Activated T-cell treated with anti-CD3 and anti-CD28 coated beads, Interleukin-2, amount 50 U/mL, for 24 hours (primary cell): Measurements from ENCODE around the gene RALB.
"Not testable (repeated sequence)": the region's sequence is repeated elsewhere in the genome, so short reads cannot be mapped to it uniquely, and the experiment has no call there.

Source experiments
- DNase-seq: peaks from one replicate; pipeline ENCODE4 v3.0.0-alpha.2; 2020
- H3K27ac Mint-ChIP-seq: 2 replicates; pipeline ENCODE4 v1.8.0; 2020; ENCODE audit warnings: mild to moderate bottlenecking, mixed read lengths
- H3K27me3 Mint-ChIP-seq: 2 replicates; pipeline ENCODE4 v1.8.0; 2020; ENCODE audit warnings: mixed read lengths
- H3K36me3 Mint-ChIP-seq: 2 replicates; pipeline ENCODE4 v1.8.0; 2020; ENCODE audit warnings: low read depth, mixed read lengths
- H3K4me1 Mint-ChIP-seq: 2 replicates; pipeline ENCODE4 v1.8.0; 2020; ENCODE audit warnings: low read depth, mixed read lengths
- H3K4me3 Mint-ChIP-seq: 2 replicates; pipeline ENCODE4 v1.8.0; 2020; ENCODE audit warnings: mild to moderate bottlenecking, moderate library complexity, mixed read lengths
- H3K9me3 Mint-ChIP-seq: 2 replicates; pipeline ENCODE4 v1.8.0; 2020; ENCODE audit warnings: mixed read lengths

The RALB gene

DNA sequence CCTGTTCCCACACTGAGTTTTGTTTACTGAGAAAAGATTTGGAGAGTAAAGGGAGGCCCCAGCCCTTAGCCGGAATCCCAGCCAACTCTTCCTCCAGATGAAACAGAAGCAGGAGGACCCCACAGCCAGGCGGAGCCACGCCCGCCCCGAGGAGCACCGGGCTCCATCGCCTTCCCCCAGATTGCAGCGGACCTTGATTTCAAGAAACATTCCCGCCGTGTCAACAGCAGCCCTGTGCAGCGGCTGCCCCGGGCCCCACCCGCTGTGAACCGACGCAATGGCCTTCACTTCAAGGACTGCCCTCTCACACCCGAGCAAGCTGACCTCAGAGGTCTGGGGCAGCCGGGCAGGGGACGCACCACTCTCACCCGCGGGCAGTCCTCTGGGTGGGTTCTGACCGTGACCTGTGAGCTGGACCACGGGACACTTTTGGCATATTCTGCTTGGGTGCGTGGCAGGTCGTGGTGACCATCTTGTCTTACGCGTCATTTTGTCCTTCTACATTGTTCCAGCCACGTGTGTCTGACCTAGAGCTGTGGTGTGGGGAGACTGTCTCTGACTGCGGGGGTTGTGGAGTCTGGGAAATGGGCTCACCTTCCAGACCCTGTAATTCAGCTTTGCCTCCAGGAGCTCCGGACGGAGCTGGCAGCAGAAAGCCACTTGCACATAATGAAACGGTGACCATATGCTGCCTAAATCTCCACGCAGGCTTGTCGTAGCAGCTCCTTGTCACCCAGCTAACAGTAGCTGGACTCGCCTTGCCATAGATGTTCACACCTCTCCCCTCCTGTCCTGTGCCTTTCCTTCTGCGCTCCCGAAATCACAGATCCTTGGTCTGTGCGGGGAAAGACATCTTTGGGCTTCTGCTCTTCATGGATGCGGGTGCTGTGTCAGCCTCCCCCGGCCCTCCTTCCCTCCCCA lies 61.3 kb downstream of the RALB start:
- no peak for DNase-seq
- H3K4me1 Mint-ChIP-seq, result peaks cover 32% of the 10 kb centered on the region
- no peaks in the 10 kb centered on the region for H3K27me3 Mint-ChIP-seq
- H3K4me3 Mint-ChIP-seq, result peak overlapping the region; percentile 74
- H3K36me3 Mint-ChIP-seq, result no peaks in the 10 kb centered on the region
- H3K27ac Mint-ChIP-seq, result peak overlapping the region; percentile 18
- no peaks in the 10 kb centered on the region for H3K9me3 Mint-ChIP-seq

DNA sequence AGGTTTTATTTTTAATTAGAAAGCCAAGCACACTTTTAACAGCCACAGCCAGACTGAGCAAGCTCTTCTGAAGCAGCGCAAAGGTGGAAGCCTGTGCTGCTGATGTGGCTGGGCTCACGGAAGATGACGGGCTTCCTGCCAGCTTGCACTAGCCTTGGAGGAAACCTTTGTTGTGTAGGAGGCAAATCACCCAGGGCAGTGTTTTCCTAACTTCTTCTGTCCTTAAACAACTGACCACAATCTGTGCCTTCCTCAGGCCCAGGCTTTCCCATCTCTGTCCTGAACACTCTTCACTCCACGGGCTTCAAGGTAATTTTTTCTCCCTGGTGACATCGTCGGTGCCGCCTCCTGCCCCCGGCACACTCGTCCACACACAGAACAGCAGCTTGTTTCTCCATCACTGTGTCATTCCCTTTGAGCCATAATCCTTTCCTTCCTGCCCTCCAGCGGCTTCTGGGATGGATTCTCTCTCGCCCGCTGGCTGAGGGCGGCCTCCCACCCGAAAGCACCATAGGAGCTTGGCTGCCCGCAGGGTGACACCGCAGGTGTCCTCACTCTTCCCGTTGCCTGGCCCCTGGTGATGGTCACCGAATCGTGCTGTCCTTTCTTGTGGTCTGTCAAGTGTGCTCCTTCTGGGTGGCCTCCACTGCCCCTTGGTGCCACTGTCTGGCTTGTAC lies 62.2 kb downstream of the RALB start:
- no peak for DNase-seq
- Mint-ChIP-seq H3K36me3 (no peaks in the 10 kb centered on the region), H3K27me3 (no peaks in the 10 kb centered on the region), H3K4me3 (no peak overlapping the region), H3K9me3 (no peaks in the 10 kb centered on the region), H3K4me1 (peaks cover 32% of the 10 kb centered on the region), H3K27ac (peak overlapping the region; percentile 18)

DNA sequence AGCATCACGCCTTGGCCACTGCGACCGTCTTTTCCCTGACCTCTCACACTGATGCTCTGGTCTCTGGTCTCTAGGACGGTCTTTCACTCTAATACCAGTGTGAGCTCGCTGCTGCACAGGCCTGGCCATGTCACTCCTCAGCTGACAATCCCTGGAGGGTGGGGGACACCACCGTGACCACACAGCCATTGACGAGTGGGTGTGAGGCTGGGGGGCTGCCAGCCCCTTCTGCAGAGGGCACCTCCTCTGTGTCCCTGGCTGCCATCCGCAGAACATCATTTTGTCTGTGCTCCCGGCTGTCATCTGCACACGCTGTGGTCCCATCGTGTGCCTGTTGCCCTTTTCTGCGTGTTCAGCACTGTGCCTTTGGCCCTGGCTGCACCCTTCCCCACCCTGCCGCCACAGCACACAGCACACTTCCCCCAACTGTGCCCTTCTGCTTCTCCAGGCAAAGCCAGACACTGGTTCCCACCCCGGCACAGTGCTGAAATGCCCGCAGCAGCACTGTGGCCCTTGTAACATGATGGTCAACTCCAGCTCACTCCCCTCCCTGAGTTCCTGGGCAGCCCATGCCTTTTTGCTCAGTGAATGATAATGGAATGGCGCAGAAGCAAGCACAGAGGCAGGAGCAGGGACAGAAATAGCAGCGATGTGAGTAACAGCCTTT lies 62.8 kb downstream of the RALB start:
- no peak for DNase-seq
- H3K4me1 Mint-ChIP-seq, result peaks cover 28% of the 10 kb centered on the region
- no peaks in the 10 kb centered on the region for H3K27me3 Mint-ChIP-seq
- no peaks in the 10 kb centered on the region for H3K36me3 Mint-ChIP-seq
- H3K4me3 Mint-ChIP-seq, result no peak overlapping the region
- H3K27ac Mint-ChIP-seq, result no peak overlapping the region
- no peaks in the 10 kb centered on the region for H3K9me3 Mint-ChIP-seq

DNA sequence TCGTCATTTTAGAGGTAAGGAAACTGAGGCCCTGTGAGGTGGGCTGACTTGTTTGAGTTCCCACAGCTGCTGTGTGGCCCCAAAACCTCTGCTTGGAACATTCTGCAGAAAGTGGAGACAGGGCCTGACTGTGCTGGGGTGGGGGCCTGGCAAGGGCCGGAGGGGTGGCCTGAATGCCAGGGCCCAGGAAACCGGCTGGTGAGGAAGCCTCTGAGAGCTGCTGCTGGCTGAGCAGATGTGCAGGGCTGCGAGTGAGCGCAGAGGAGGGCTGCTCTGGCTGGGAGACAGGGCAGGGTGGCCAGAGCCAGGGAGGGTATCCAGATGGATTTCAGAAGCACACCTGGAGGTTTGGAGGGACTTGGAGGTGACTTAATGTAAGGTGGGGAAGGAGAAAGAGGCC lies 63.4 kb downstream of the RALB start:
- no peaks in the 10 kb centered on the region for H3K36me3 Mint-ChIP-seq
- H3K27ac Mint-ChIP-seq, result no peak overlapping the region
- no peak for DNase-seq
- no peaks in the 10 kb centered on the region for H3K27me3 Mint-ChIP-seq
- H3K4me3 Mint-ChIP-seq, result no peak overlapping the region
- H3K9me3 Mint-ChIP-seq, result no peaks in the 10 kb centered on the region
- H3K4me1 Mint-ChIP-seq, result peaks cover 28% of the 10 kb centered on the region

DNA sequence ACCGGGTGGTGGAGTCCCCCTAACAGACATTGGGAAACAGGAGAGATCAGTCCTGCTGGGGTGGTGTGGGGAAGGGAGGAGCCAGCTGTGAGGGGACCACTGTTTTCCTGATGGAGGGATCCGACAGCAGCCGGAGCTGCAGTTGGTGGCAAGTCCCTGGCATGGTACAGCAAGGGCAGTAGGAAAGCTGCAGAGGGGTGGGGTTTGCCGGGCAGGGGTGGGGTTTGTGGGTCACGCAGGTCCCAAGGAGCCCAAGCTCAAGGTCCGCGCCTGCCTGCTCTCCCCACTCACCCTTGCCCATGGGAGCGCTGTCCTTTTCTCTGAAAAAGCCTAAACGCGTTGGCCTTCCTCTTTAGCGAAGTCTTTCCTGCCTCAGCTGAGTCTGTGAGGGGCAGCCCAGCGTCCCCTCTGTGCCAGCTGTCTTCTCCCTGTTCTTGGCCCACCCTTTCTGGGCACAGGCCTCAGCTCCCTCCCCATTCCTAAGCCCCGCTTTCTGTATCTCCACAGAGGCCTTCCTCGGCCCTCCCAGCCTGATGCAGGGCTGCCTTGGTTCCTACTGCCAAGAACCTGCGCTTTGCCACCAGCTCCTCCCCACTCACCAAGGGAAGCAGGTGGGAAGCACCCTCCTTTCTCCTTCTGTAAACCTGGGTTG lies 64.0 kb downstream of the RALB start:
- H3K4me3 Mint-ChIP-seq, result no peak overlapping the region
- H3K27me3 Mint-ChIP-seq, result no peaks in the 10 kb centered on the region
- H3K4me1 Mint-ChIP-seq, result peaks cover 28% of the 10 kb centered on the region
- no peaks in the 10 kb centered on the region for H3K36me3 Mint-ChIP-seq
- no peak overlapping the region for H3K27ac Mint-ChIP-seq
- DNase-seq, result no peak
- no peaks in the 10 kb centered on the region for H3K9me3 Mint-ChIP-seq

DNA sequence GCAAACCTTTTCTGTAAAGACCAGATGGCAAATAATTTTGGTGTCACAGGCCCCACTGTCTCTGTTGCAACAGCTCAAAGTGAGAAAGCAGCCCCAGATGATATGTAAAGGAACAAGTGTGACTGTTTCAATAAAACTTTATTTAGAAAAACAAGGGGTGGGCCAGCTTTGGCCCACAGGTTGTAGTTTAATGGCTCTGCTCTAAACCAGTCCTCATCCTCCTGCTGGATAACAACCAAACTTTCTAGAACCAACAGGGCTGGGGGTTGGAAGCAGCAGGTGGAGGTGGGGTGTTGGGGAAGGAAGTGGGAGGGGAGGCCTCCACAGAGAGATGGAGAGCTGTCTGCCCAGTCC lies 64.5 kb downstream of the RALB start:
- DNase-seq, result no peak
- H3K4me1 Mint-ChIP-seq, result peaks cover 30% of the 10 kb centered on the region
- H3K27me3 Mint-ChIP-seq, result no peaks in the 10 kb centered on the region
- H3K4me3 Mint-ChIP-seq, result no peak overlapping the region
- H3K27ac Mint-ChIP-seq, result no peak overlapping the region
- no peaks in the 10 kb centered on the region for H3K9me3 Mint-ChIP-seq
- no peaks in the 10 kb centered on the region for H3K36me3 Mint-ChIP-seq

DNA sequence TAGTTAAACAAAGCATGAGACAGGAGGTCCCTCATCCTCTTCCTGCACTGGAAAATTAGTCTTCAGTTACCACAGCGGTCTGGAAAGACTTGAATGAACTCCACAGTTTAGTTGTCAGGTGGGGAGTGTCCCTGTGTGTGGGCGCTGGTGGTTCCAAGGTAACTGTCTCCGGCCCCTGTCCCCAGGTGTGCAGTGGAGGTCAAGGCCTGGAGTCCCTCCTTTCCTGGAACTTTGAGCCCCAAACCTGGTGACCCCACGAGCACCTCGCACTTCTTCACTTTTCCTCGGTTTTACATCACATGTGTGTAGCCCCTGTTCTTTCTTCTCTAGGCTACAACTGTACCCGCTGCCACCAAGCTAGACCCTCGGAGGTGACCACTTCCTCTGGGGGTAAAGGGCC lies 65.3 kb downstream of the RALB start:
- Mint-ChIP-seq H3K9me3 (no peaks in the 10 kb centered on the region), H3K4me3 (no peak overlapping the region), H3K4me1 (peaks cover 25% of the 10 kb centered on the region), H3K27ac (no peak overlapping the region), H3K36me3 (no peaks in the 10 kb centered on the region), H3K27me3 (no peaks in the 10 kb centered on the region)
- DNase-seq, result no peak

DNA sequence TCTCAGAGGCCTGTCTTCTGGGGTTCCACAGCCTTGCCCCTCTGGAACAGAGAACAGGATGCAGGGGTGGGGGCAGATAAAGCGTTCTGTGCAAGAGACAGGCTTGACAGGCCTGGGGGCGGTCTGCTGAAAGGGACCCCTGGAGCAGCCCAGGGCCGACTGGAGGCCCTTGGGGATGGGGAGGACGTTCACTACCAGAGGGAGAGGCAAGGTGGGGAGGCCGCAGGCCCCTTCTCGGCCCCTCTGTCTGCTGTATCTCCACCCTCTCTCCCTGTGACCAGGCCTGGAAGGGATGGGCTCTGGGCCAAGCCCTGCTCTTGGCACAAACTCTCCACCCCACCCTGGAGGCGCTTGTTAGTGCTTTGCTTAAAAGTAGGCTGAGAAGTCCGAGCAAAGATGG lies 66.0 kb downstream of the RALB start:
- Mint-ChIP-seq H3K36me3 (no peaks in the 10 kb centered on the region), H3K9me3 (no peaks in the 10 kb centered on the region), H3K4me1 (peaks cover 18% of the 10 kb centered on the region), H3K27ac (no peak overlapping the region), H3K27me3 (no peaks in the 10 kb centered on the region), H3K4me3 (no peak overlapping the region)
- no peak for DNase-seq

DNA sequence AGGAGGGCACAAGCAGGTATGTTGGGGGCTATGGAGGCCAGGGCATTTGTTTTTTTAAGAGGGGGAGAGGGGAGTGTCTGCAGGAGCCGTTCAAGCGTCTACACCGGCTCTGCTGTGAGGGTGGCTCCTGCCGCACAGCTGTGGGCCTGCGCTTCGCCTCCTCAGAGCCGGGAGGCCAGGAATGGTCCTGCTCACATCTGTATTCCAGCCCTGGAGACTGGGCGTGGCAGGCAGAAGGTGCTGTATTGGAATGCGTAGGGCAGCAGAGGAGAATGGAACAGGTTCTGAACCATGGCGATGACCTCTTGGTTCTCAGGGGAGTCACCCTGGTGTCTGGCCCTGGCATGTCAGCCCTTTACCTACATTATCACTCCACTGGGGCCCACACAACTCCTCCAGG lies 66.5 kb downstream of the RALB start:
- DNase-seq, result no peak

DNA sequence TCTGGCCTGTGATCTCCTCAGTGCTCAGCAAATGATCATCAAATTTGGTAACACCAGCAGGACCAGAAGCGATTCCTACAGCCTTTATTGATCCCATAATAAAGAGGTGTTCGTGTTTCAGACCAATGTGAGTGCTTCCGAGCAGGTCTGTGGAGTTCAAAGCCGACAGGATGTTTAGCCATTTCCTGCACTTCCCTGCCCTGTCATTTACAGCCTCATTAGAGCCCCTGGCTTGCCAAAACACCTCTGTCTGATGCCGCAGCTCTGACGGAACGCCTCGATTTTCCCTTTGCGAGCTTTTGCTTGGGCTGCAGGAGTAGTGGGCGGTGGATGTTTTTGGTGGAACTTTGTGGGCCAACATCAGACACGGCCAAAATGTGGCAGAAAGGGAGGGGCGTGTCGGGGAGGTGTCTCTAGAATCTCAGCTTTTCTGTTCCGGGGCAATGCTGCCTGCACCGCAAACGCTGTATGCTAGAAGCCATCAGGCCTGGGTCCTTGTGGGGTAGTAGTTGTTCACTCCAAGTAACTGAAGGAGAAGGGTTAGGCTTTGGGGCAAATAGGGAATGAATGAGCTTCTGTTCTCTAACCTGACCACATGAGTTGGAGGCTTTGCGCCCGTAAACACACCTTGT lies 67.2 kb downstream of the RALB start:
- Mint-ChIP-seq H3K27me3 (no peaks in the 10 kb centered on the region), H3K9me3 (no peaks in the 10 kb centered on the region), H3K36me3 (no peaks in the 10 kb centered on the region), H3K4me3 (no peak overlapping the region), H3K4me1 (peaks cover 6% of the 10 kb centered on the region), H3K27ac (no peak overlapping the region)
- DNase-seq, result no peak

More for the DNA sequence above, 66.5 kb downstream of the RALB start:
- no peak overlapping the region for H3K4me3 Mint-ChIP-seq
- no peak overlapping the region for H3K27ac Mint-ChIP-seq
- peaks cover 13% of the 10 kb centered on the region for H3K4me1 Mint-ChIP-seq
- no peaks in the 10 kb centered on the region for H3K27me3 Mint-ChIP-seq
- H3K36me3 Mint-ChIP-seq, result no peaks in the 10 kb centered on the region
- no peaks in the 10 kb centered on the region for H3K9me3 Mint-ChIP-seq

DNA sequence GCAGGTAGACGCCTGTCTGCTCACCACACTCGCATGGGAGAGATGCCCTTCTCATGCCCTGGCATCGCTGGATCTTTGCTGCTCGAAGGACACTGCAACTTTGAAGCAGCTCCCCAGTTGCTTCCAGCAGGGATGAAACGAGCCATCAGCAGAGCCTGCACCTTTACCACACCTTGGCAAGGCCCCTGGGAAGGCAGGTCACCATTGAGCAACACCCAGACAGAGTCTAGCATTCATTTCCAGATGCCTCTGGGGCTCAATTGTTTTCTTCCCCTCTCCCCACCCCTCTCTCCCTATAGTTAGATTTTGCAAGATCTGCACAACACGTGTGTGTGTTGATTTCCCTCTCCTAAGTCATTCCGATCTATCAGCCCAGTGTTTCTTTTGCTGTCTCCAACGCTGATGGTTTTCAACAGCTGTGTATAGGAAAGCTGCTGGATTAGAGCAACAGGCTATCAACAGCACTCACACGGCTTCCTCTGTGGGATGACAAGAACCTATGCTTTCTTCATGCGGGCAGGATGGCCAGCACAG lies 67.7 kb downstream of the RALB start:
- no peaks in the 10 kb centered on the region for H3K36me3 Mint-ChIP-seq
- no peak overlapping the region for H3K4me3 Mint-ChIP-seq
- no peaks in the 10 kb centered on the region for H3K9me3 Mint-ChIP-seq
- no peak overlapping the region for H3K27ac Mint-ChIP-seq
- peaks cover 2% of the 10 kb centered on the region for H3K4me1 Mint-ChIP-seq
- no peak for DNase-seq
- no peaks in the 10 kb centered on the region for H3K27me3 Mint-ChIP-seq

DNA sequence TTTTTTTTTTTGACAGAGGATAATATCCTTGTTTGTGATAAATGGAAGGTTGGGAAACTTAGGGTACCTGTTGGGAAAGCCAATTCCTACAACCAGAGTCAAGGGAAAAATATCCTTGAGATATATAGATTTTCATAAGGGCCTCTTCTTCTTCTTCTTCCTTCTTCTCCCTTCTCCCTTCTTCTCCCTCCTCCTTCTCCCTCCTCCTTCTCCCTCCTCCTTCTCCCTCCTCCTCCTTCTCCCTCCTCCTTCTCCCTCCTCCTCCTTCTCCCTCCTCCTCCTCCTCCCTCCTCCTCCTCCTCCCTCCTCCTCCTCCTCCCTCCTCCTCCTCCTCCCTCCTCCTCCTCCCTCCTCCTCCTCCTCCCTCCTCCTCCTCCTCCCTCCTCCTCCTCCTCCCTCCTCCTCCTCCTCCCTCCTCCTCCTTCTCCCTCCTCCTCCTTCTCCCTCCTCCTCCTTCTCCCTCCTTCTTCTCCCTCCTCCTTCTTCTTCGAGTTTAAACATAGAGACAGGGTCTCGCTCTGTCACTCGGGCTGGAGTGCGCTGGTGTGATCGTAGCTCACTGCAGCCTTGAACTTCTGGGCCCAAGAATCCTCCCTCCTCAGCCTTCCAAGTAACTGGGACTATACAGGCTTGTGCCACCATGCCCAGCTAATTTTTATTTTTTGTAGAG lies 68.4 kb downstream of the RALB start:
- not testable (repeated sequence) for H3K27me3 Mint-ChIP-seq, H3K36me3 Mint-ChIP-seq, DNase-seq, H3K4me3 Mint-ChIP-seq, H3K4me1 Mint-ChIP-seq, H3K9me3 Mint-ChIP-seq, H3K27ac Mint-ChIP-seq

DNA sequence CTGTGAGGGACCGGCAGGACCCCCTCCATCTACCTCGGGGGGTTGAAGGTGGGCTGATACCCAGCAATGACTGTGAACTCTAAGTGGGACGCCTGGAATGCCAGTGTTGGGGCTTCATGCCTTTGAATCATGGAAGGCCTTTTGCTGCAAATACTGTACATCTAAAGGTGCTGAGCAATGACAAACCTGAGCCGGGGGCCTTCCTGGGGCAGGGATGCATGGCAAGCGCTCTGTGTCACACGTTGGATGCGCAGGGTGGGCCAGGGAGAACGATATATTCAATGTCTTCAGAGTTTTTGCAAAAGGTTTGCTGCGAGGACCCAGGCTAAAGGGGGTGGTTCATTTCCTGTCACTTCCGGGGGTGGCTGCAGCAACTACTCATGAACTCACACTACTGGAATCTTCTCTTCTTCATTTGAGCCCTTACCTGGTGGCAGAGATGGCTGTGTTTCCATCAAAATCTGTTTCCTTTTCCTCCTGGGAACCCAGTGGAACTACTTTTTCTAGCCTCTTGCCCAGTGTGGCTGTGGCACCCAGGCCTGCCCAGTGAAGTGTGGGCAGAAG lies 69.2 kb downstream of the RALB start:
- H3K4me1 Mint-ChIP-seq, result peaks cover 2% of the 10 kb centered on the region
- H3K36me3 Mint-ChIP-seq, result no peaks in the 10 kb centered on the region
- H3K27ac Mint-ChIP-seq, result no peak overlapping the region
- no peaks in the 10 kb centered on the region for H3K9me3 Mint-ChIP-seq
- H3K27me3 Mint-ChIP-seq, result no peaks in the 10 kb centered on the region
- no peak for DNase-seq
- H3K4me3 Mint-ChIP-seq, result no peak overlapping the region
